Prostate gland (tissue), 2 donors: ENCODE results near the gene SLAIN1.

Experiments used
- POLR2A ChIP-seq: fragments of 450-650 bp; IDR thresholded peaks from one replicate; pipeline ENCODE4 v1.6.1; 2016; ENCODE audit warnings: antibody characterized with exemption, mild to moderate bottlenecking
- TF ChIP-seq, protein P1 (sequence below), 4 experiments: fragments of 200-600 bp in 2 of 4; fragments of 450-650 bp in 2 of 4; sonication (generic) in 2 of 4; IDR thresholded peaks; 1 replicate in 3 of 4; 2 replicates in 1 of 4; pipeline ENCODE4 v1.5.1; 2016 to 2019; ENCODE audit warnings: antibody characterized with exemption in 4 of 4, mild to moderate bottlenecking in 2 of 4, moderate library complexity in 2 of 4

- TF ChIP-seq POLR2A, result no peak
- TF ChIP-seq, protein P1, sequence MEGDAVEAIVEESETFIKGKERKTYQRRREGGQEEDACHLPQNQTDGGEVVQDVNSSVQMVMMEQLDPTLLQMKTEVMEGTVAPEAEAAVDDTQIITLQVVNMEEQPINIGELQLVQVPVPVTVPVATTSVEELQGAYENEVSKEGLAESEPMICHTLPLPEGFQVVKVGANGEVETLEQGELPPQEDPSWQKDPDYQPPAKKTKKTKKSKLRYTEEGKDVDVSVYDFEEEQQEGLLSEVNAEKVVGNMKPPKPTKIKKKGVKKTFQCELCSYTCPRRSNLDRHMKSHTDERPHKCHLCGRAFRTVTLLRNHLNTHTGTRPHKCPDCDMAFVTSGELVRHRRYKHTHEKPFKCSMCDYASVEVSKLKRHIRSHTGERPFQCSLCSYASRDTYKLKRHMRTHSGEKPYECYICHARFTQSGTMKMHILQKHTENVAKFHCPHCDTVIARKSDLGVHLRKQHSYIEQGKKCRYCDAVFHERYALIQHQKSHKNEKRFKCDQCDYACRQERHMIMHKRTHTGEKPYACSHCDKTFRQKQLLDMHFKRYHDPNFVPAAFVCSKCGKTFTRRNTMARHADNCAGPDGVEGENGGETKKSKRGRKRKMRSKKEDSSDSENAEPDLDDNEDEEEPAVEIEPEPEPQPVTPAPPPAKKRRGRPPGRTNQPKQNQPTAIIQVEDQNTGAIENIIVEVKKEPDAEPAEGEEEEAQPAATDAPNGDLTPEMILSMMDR (IDR thresholded peaks at IDR 0.05), result no peak
These were observed 18.7 kb upstream of the SLAIN1 start for GRCh38 chr13:77678691-77679235.
